ENCODE results near the gene FZD4. TPM values are rescaled to one million over a fixed set of nuclear protein-coding genes. Genes with fewer than 3 reads are reported as not detected.
A peak's percentile ranks its signal among the peaks of the same experiment; 100 is the strongest.

The FZD4 gene
- total and polyA plus RNA-seq, 7 experiments from 2014 or later: not detected

DNA sequence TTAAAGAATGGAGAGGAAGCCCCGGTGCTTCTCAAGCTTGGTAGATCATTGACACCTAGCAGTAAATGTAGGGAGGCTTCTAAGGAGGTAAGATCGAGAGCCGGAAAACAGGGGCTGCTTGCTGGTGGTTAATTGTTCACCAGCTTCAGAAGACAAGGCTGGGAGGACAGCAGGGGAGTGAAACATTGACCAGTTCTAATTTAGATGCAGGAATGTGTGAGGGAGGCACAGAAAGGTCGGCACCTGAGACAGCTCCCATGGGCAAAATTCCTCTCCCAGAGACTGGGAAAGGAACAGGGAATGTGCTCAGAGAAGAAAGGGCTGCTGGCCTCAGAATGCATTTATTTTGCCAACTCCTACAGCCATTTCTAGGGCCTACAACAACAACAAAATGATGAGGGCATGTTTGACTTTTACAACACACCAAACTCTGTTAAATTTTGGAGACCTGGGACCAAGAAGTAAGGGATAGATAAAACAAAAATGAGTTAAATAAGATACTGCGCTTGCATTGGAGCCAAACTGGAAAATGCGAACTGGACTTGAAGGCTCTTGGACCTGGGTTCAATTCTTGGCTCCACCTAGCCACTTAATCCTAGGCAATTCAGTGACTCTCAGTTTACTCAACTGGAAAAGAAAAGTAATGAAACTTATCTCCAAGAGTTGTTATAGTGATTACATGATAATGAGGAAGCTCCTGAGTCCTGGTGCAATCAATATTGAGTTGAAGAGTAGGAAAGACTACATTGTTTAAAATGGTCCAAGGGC lies 31.0 kb downstream of the FZD4 start:
- H3K4me1 Mint-ChIP-seq: no peaks in the 10 kb centered on the region
- POLR2A ChIA-PET: no interaction called here
- Histone ChIP-seq H3K4me3 (ENCODE audit: low read length) (no peak overlapping the region), H3K27ac (ENCODE audit: low read depth, low read length) (no peak overlapping the region), H3K9me3 (ENCODE audit: control insufficient read depth in 2 of 3, low read length in 3 of 3) (no peaks in the 10 kb centered on the region), H3K4me1 (ENCODE audit: control insufficient read depth in 2 of 2, insufficient read depth in 2 of 2, low read length in 2 of 2) (no peaks in the 10 kb centered on the region), H3K27me3 (ENCODE audit: control insufficient read depth in 2 of 2, insufficient read depth in 2 of 2, low read length in 2 of 2) (no peaks in the 10 kb centered on the region), H3K36me3 (ENCODE audit: control insufficient read depth in 2 of 3, insufficient read depth in 3 of 3, low read length in 3 of 3) (no peaks in the 10 kb centered on the region)
- no peaks in the 10 kb centered on the region for H3K9me3 Mint-ChIP-seq
- intact Hi-C loops (cut with micrococcal nuclease): no loop called here
- CTCF ChIA-PET: no interaction called here
- no peak overlapping the region for H3K4me3 Mint-ChIP-seq
- DNase-seq (no peak), ATAC-seq (no peak)
- H3K27ac Mint-ChIP-seq: no peak overlapping the region
- H3K27me3 Mint-ChIP-seq: peaks cover 0 to 12% (median 0%) of the 10 kb centered on the region in 5 donors
- H3K36me3 Mint-ChIP-seq: no peaks in the 10 kb centered on the region

DNA sequence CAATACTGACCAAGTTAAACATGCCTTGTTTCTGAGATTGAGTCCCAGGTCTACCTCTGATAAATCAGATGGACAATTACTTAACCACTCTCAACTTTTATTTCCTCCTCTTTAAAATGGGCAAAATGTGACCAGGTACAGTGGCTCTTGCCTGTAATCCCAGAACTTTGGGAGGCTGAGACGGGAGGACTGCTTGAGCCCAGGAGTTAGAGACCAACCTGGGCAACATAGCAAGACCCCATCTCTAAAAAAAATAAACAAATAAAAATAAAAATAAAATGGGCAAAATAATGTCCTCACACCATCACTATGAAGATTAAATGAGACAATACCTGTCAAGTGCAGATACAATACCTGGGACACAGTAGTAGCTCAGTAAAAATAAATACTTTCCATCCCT lies 33.0 kb downstream of the FZD4 start:
- Histone ChIP-seq H3K27me3 (ENCODE audit: control insufficient read depth in 2 of 2, insufficient read depth in 2 of 2, low read length in 2 of 2) (no peaks in the 10 kb centered on the region), H3K4me1 (ENCODE audit: control insufficient read depth in 2 of 2, insufficient read depth in 2 of 2, low read length in 2 of 2) (no peaks in the 10 kb centered on the region), H3K9me3 (ENCODE audit: control insufficient read depth in 2 of 3, low read length in 3 of 3) (no peaks in the 10 kb centered on the region), H3K36me3 (ENCODE audit: control insufficient read depth in 2 of 3, insufficient read depth in 3 of 3, low read length in 3 of 3) (no peaks in the 10 kb centered on the region), H3K4me3 (ENCODE audit: low read length) (no peak overlapping the region), H3K27ac (ENCODE audit: low read depth, low read length) (no peak overlapping the region)
- Mint-ChIP-seq H3K4me1 (no peaks in the 10 kb centered on the region), H3K36me3 (no peaks in the 10 kb centered on the region), H3K9me3 (no peaks in the 10 kb centered on the region), H3K4me3 (no peak overlapping the region), H3K27ac (no peak overlapping the region), H3K27me3 (peaks cover 0 to 12% (median 0%) of the 10 kb centered on the region in 5 donors)
- ATAC-seq (no peak), DNase-seq (no peak)
- POLR2A ChIA-PET: no interaction called here
- intact Hi-C loops (cut with micrococcal nuclease): no loop called here
- CTCF ChIA-PET: interaction anchor here (0.9 kb wide), 1 partner anchor 16 kb away, joined by 3 read pairs; no protein-coding TSS in a partner anchor

DNA sequence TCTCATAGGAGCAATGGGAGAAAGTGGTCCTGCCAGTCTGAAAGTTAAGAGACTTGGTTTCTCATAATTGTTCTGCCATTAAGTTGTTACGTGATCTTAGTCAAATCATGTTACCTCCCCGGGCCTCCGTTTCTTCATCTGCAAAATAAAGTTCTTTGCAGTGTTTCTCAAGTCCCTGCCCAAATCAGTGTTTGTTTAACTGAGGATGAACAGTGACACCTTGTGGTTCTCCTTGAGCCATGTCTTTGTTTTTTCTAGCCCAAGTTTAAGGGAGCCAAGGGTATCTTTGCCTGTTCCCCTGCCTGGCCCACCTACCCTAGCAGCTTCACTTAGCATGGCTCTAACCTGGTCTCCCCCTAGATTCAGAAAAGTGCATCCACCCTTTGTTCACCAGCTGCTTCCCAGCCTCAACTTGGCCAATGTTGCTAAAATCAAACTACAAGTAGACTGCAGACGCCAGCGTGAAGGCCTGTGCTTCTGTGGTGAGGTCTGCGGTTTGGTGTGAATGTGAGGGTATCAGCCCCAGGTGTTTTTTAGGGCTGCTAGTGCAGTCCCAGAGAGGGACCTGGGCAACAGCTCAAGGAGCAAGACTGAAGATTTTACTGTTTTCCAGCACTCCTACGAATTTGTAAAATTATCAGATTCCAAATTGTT lies 35.5 kb downstream of the FZD4 start:
- CTCF ChIA-PET: no interaction called here
- peaks cover 0 to 7% (median 4%) of the 10 kb centered on the region in 7 donors for H3K4me1 Mint-ChIP-seq

DNA sequence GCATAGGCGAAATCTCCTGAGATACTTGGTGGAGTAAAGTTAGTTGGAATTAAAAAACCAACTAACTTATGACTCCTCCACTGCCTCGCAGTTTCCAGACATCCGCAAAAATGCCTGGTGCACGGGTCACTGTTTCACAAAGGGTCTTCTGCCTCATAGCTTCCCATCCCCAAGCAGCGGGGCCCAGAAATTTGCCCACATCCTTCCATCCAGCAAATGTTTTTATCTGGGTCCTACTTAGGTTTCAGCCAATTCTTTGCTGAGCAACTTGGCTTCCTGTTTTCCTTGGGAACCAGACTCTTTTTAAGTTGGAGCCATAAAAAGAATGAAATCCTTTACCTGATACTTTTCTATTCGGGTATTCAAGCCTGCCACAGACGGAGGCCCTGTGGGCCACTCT lies 36.2 kb downstream of the FZD4 start:
- Mint-ChIP-seq H3K36me3 (no peaks in the 10 kb centered on the region), H3K4me3 (no peak overlapping the region), H3K27ac (no peak overlapping the region), H3K9me3 (no peaks in the 10 kb centered on the region), H3K27me3 (peaks cover 0 to 13% (median 0%) of the 10 kb centered on the region in 5 donors), H3K4me1 (peaks cover 0 to 7% (median 4%) of the 10 kb centered on the region in 7 donors)
- ATAC-seq (no peak), DNase-seq (no peak)
- Histone ChIP-seq H3K9me3 (ENCODE audit: control insufficient read depth in 2 of 3, low read length in 3 of 3) (no peaks in the 10 kb centered on the region), H3K27ac (ENCODE audit: low read depth, low read length) (no peak overlapping the region), H3K27me3 (ENCODE audit: control insufficient read depth in 2 of 2, insufficient read depth in 2 of 2, low read length in 2 of 2) (no peaks in the 10 kb centered on the region), H3K4me1 (ENCODE audit: control insufficient read depth in 2 of 2, insufficient read depth in 2 of 2, low read length in 2 of 2) (peaks cover 0 to 4% of the 10 kb centered on the region in 2 donors), H3K36me3 (ENCODE audit: control insufficient read depth in 2 of 3, insufficient read depth in 3 of 3, low read length in 3 of 3) (no peaks in the 10 kb centered on the region), H3K4me3 (ENCODE audit: low read length) (no peak overlapping the region)
- intact Hi-C loops (cut with micrococcal nuclease): loop anchor here (1.0 to 2.0 kb wide), 3 partner anchors 49 to 463 kb away; no protein-coding TSS in a partner anchor
- CTCF ChIA-PET: interaction anchor here (1.8 kb wide), 1 partner anchor 49 kb away, joined by 5 read pairs; no protein-coding TSS in a partner anchor
- POLR2A ChIA-PET: no interaction called here

More for the DNA sequence above, 35.5 kb downstream of the FZD4 start:
- Histone ChIP-seq H3K27ac (ENCODE audit: low read depth, low read length) (no peak overlapping the region), H3K4me1 (ENCODE audit: control insufficient read depth in 2 of 2, insufficient read depth in 2 of 2, low read length in 2 of 2) (peaks cover 0 to 4% of the 10 kb centered on the region in 2 donors), H3K27me3 (ENCODE audit: control insufficient read depth in 2 of 2, insufficient read depth in 2 of 2, low read length in 2 of 2) (no peaks in the 10 kb centered on the region), H3K4me3 (ENCODE audit: low read length) (no peak overlapping the region), H3K36me3 (ENCODE audit: control insufficient read depth in 2 of 3, insufficient read depth in 3 of 3, low read length in 3 of 3) (no peaks in the 10 kb centered on the region), H3K9me3 (ENCODE audit: control insufficient read depth in 2 of 3, low read length in 3 of 3) (no peaks in the 10 kb centered on the region)
- Mint-ChIP-seq H3K4me3 (no peak overlapping the region), H3K36me3 (no peaks in the 10 kb centered on the region), H3K9me3 (no peaks in the 10 kb centered on the region), H3K27ac (no peak overlapping the region), H3K27me3 (peaks cover 0 to 12% (median 0%) of the 10 kb centered on the region in 5 donors)
- ATAC-seq (peak; percentile 31), DNase-seq (peak in 5 of 9 donors; percentile 2 to 23 (median 13))
- POLR2A ChIA-PET: no interaction called here
- intact Hi-C loops (cut with micrococcal nuclease): loop anchor here (1.0 to 2.0 kb wide), 3 partner anchors 49 to 463 kb away; no protein-coding TSS in a partner anchor

DNA sequence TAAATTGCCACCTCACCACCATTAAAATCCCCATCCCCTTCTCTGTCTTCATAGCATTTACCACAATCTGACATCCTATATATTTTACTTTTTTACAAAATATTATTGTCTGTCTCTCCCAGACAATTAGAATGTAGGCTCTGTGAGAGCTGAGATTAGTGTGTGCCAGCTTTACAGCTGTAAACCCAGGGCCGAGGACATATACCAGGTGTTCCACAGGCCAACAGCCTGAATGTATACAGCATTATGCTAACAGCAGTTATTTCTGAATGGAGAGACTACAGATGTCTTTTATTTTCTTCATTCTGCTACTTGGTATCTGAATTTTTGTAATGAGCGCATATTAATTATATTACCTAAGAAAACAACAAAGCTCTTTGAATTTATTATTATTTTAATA lies 36.7 kb downstream of the FZD4 start:
- CTCF ChIA-PET: interaction anchor here (1.4 to 1.8 kb wide), 2 partner anchors 21 to 48 kb away, joined by 4 to 5 read pairs; no protein-coding TSS in a partner anchor
- Mint-ChIP-seq H3K9me3 (no peaks in the 10 kb centered on the region), H3K27me3 (peaks cover 0 to 14% (median 2%) of the 10 kb centered on the region in 5 donors), H3K36me3 (no peaks in the 10 kb centered on the region), H3K4me1 (peaks cover 0 to 7% (median 4%) of the 10 kb centered on the region in 7 donors), H3K4me3 (no peak overlapping the region), H3K27ac (no peak overlapping the region)
- no peaks in the 10 kb centered on the region for H3K9me3 ChIP-seq (ENCODE audit: control insufficient read depth in 2 of 3, low read length in 3 of 3)
- H3K36me3 ChIP-seq (ENCODE audit: control insufficient read depth in 2 of 3, insufficient read depth in 3 of 3, low read length in 3 of 3): no peaks in the 10 kb centered on the region
- DNase-seq: no peak
- no peak overlapping the region for H3K27ac ChIP-seq (ENCODE audit: low read depth, low read length)
- no peak for ATAC-seq
- POLR2A ChIA-PET: no interaction called here
- intact Hi-C loops (cut with micrococcal nuclease): loop anchor here in 1 of 2 donors (2.0 kb wide), 1 partner anchor 462 kb away; no protein-coding TSS in a partner anchor
- H3K4me3 ChIP-seq (ENCODE audit: low read length): no peak overlapping the region
- H3K4me1 ChIP-seq (ENCODE audit: control insufficient read depth in 2 of 2, insufficient read depth in 2 of 2, low read length in 2 of 2): peaks cover 0 to 4% of the 10 kb centered on the region in 2 donors
- no peaks in the 10 kb centered on the region for H3K27me3 ChIP-seq (ENCODE audit: control insufficient read depth in 2 of 2, insufficient read depth in 2 of 2, low read length in 2 of 2)

DNA sequence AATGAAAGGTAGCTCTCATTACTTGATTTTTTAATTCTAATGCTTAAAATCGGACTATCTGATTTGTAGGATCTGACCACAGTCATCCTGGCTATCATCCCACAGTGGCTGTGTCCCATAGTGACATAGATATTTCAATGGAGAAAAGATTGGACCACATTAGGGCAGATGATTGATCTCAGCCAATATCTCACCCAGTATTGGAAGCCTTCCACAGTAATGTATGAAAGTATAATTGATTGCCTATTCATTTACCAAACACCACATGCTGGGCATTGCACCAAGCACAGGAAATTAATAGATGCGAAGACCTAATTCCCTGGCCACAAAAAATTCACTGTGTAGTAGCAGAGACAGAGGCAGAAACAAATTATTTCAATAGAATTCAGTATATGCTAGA lies 37.6 kb downstream of the FZD4 start:
- Histone ChIP-seq H3K27me3 (ENCODE audit: control insufficient read depth in 2 of 2, insufficient read depth in 2 of 2, low read length in 2 of 2) (no peaks in the 10 kb centered on the region), H3K4me3 (ENCODE audit: low read length) (no peak overlapping the region), H3K4me1 (ENCODE audit: control insufficient read depth in 2 of 2, insufficient read depth in 2 of 2, low read length in 2 of 2) (peaks cover 0 to 4% of the 10 kb centered on the region in 2 donors), H3K9me3 (ENCODE audit: control insufficient read depth in 2 of 3, low read length in 3 of 3) (no peaks in the 10 kb centered on the region), H3K36me3 (ENCODE audit: control insufficient read depth in 2 of 3, insufficient read depth in 3 of 3, low read length in 3 of 3) (no peaks in the 10 kb centered on the region), H3K27ac (ENCODE audit: low read depth, low read length) (no peak overlapping the region)
- H3K27ac Mint-ChIP-seq: no peak overlapping the region
- H3K4me3 Mint-ChIP-seq: no peak overlapping the region
- no peaks in the 10 kb centered on the region for H3K36me3 Mint-ChIP-seq
- DNase-seq: no peak
- CTCF ChIA-PET: interaction anchor here (1.4 to 1.8 kb wide), 2 partner anchors 22 to 47 kb away, joined by 4 to 5 read pairs; no protein-coding TSS in a partner anchor
- peaks cover 0 to 21% (median 5%) of the 10 kb centered on the region in 5 donors for H3K27me3 Mint-ChIP-seq
- H3K9me3 Mint-ChIP-seq: peaks cover 0 to 6% (median 0%) of the 10 kb centered on the region in 11 donors
- H3K4me1 Mint-ChIP-seq: peaks cover 0 to 7% (median 4%) of the 10 kb centered on the region in 7 donors
- no peak for ATAC-seq
- POLR2A ChIA-PET: no interaction called here
- intact Hi-C loops (cut with micrococcal nuclease): no loop called here

Data from naive thymus-derived CD4-positive, alpha-beta T cell (primary cell).